ENCODE data around the gene CFAP46.
"Not testable (repeated sequence)": the region's sequence is repeated elsewhere in the genome, so short reads cannot be mapped to it uniquely, and the experiment has no call there.

CFAP46 gene

GRCh38 chr10:132979491-132980425 is 37.4 kb upstream of the CFAP46 start:
- DNase-seq (ENCODE audit: low spot score), result no peak

- DNase-seq (ENCODE audit: low spot score), result no peak
Measured at GRCh38 chr10:132978542-132978941, 36.2 kb upstream of the CFAP46 start.

GRCh38 chr10:132977807-132978206 is 35.4 kb upstream of the CFAP46 start:
- DNase-seq (ENCODE audit: low spot score), result no peak

GRCh38 chr10:132977076-132977475 is 34.7 kb upstream of the CFAP46 start:
- no peak for DNase-seq (ENCODE audit: low spot score)

- DNase-seq (ENCODE audit: low spot score), result no peak
Measured at GRCh38 chr10:132975831-132976682, 33.7 kb upstream of the CFAP46 start.

GRCh38 chr10:132974886-132975830 is 32.8 kb upstream of the CFAP46 start:
- DNase-seq (ENCODE audit: low spot score), result no peak

- no peak for DNase-seq (ENCODE audit: low spot score)
Measured at GRCh38 chr10:132974249-132974796, 32.0 kb upstream of the CFAP46 start.

- no peak for DNase-seq (ENCODE audit: low spot score)
Measured at GRCh38 chr10:132973903-132974241, 31.5 kb upstream of the CFAP46 start.

GRCh38 chr10:132972986-132973902 is 30.9 kb upstream of the CFAP46 start:
- no peak for DNase-seq (ENCODE audit: low spot score)

- DNase-seq (ENCODE audit: low spot score), result no peak
Measured at GRCh38 chr10:132972149-132972985, 30.0 kb upstream of the CFAP46 start.

GRCh38 chr10:132971448-132972148 is 29.2 kb upstream of the CFAP46 start:
- no peak for DNase-seq (ENCODE audit: low spot score)

- DNase-seq (ENCODE audit: low spot score), result no peak
Measured at GRCh38 chr10:132970641-132971438, 28.5 kb upstream of the CFAP46 start.

GRCh38 chr10:132967540-132967939 is 25.2 kb upstream of the CFAP46 start:
- no peak for DNase-seq (ENCODE audit: low spot score)

GRCh38 chr10:132965411-132966057 is 23.2 kb upstream of the CFAP46 start:
- no peak for DNase-seq (ENCODE audit: low spot score)

GRCh38 chr10:132964707-132965410 is 22.5 kb upstream of the CFAP46 start:
- not testable (repeated sequence) for DNase-seq (ENCODE audit: low spot score)

GRCh38 chr10:132964231-132964630 is 21.9 kb upstream of the CFAP46 start:
- no peak for DNase-seq (ENCODE audit: low spot score)

Measured in SK-N-DZ (cell line).